Measurements from ENCODE around the gene FXYD7.

DNA sequence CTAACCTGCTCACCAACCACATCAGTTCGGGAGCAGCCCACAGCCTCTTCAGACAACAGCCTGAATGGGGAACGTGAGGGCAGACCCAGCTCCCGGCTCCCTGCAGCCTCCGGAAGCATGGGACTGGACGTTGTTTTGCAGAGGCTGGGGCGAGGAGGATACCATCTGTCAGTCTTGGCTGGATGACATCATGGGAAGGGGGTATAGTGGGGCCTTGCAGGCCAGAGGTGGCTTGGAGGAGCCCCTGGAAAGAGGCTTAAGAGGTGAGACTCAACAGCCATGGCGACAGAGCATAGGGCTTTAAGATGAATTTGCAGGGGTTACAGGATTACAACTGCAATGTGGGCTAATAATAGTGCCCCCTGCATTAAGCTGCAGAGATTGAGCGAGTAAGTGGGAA is 25.9 kb upstream of the FXYD7 start:
- TF ChIP-seq, protein P1, sequence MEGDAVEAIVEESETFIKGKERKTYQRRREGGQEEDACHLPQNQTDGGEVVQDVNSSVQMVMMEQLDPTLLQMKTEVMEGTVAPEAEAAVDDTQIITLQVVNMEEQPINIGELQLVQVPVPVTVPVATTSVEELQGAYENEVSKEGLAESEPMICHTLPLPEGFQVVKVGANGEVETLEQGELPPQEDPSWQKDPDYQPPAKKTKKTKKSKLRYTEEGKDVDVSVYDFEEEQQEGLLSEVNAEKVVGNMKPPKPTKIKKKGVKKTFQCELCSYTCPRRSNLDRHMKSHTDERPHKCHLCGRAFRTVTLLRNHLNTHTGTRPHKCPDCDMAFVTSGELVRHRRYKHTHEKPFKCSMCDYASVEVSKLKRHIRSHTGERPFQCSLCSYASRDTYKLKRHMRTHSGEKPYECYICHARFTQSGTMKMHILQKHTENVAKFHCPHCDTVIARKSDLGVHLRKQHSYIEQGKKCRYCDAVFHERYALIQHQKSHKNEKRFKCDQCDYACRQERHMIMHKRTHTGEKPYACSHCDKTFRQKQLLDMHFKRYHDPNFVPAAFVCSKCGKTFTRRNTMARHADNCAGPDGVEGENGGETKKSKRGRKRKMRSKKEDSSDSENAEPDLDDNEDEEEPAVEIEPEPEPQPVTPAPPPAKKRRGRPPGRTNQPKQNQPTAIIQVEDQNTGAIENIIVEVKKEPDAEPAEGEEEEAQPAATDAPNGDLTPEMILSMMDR (IDR thresholded peaks at IDR 0.05) = no peak
- TF ChIP-seq POLR2A (IDR thresholded peaks at IDR 0.05) = no peak

All from esophagus squamous epithelium (tissue), 4 donors.